HCT116 (cell line): Measurements from ENCODE around the gene CMA1. TPM values are rescaled to one million over a fixed set of nuclear protein-coding genes. Genes with fewer than 3 reads are reported as not detected.

Experiments
- ATAC-seq: fragments of 200-7000 bp; cut with Tn5 transposase; 2 replicates; pipeline ENCODE4 v1.9.1; 2020; ENCODE audit warnings: mild to moderate bottlenecking, moderate library complexity
- BruUV-seq: library from RNA; stranded (reverse); fragments of 400-500 nt; replicated peaks from 2 replicates; lab custom pipeline; 2021; lab: Mats Ljungman, UMichigan
- CTCF ChIA-PET: fragments of 300-600 bp; sonication (Branson Sonifier 250); formaldehyde crosslinking; loops from one replicate; lab custom pipeline; 2021; ENCODE audit warnings: antibody characterized with exemption; lab: Charles Lee
- POLR2A ChIA-PET: fragments of 300-600, 350-600 bp; sonication (Branson Sonifier 250); formaldehyde crosslinking; loops from one replicate; lab custom pipeline; 2021; ENCODE audit warnings: antibody characterized with exemption; lab: Charles Lee
- RAD21 ChIA-PET, 2 experiments: fragments of 300-600 bp; sonication (Branson Sonifier 250); formaldehyde crosslinking; loops; one replicate each; lab custom pipeline; 2023; ENCODE audit warnings: low total read pairs in 2 of 2; ENCODE audit not compliant: uncharacterized antibody in 2 of 2, unreplicated experiment in 2 of 2, low non-redundant PET in 1 of 2; lab: Charles Lee
- DNase-seq: peaks from one replicate; pipeline ENCODE4 v3.0.0-alpha.2; 2010; ENCODE audit warnings: low read depth, low spot score
- H2AFZ ChIP-seq: fragments of 200-600 bp; shearing (Covaris generic), sonication (generic); 2 replicates; pipeline ENCODE4 v1.6.1; 2017; ENCODE audit warnings: low read depth, mixed run types, mixed read lengths, antibody characterized with exemption, low read length; ENCODE audit not compliant: poor library complexity, severe bottlenecking
- H3K27ac ChIP-seq: 2 replicates; pipeline ENCODE4 v1.5.1; 2012; ENCODE audit warnings: low read depth, low read length
- H3K27me3 ChIP-seq: fragments of 200-600 bp; sonication (generic); 2 replicates; pipeline ENCODE4 v1.6.1; 2016; ENCODE audit warnings: mixed run types, low read length, mixed read lengths; ENCODE audit not compliant: insufficient read depth
- H3K36me3 ChIP-seq, 2 experiments: fragments of 200-500 bp in 1 of 2; fragments of 200-600 bp in 1 of 2; sonication (Bioruptor generic) in 1 of 2; sonication (generic) in 1 of 2; 2 replicates each; pipeline versions ENCODE4 v1.5.1 to v1.6.1; 2014 to 2016; ENCODE audit warnings: low read length in 2 of 2, inconsistent platforms in 1 of 2, mixed read lengths in 1 of 2, mixed run types in 1 of 2; ENCODE audit not compliant: insufficient read depth in 2 of 2, control insufficient read depth in 1 of 2
- H3K4me1 ChIP-seq, 2 experiments: fragments of 200-600 bp in 1 of 2; sonication (generic) in 1 of 2; 2 replicates each; pipeline versions ENCODE4 v1.5.1 to v1.6.1; 2012 to 2017; ENCODE audit warnings: low read length in 2 of 2, inconsistent platforms in 1 of 2, mild to moderate bottlenecking in 1 of 2, mixed read lengths in 1 of 2, mixed run types in 1 of 2, moderate library complexity in 1 of 2; ENCODE audit not compliant: insufficient read depth in 2 of 2, control insufficient read depth in 1 of 2
- H3K4me2 ChIP-seq: fragments of 200-600 bp; sonication (generic); 2 replicates; pipeline ENCODE4 v1.6.1; 2017; ENCODE audit warnings: mixed run types, low read length, mixed read lengths
- H3K4me3 ChIP-seq, 2 experiments: fragments of 200-600 bp in 1 of 2; sonication (generic) in 1 of 2; replicated peaks in 1 of 2; 2 replicates each; pipeline ENCODE4 v1.5.1; 2011 to 2016; ENCODE audit warnings: low read length in 2 of 2, control low read depth in 1 of 2, low read depth in 1 of 2, mild to moderate bottlenecking in 1 of 2, mixed read lengths in 1 of 2, mixed run types in 1 of 2
- H3K79me2 ChIP-seq: fragments of 200-600 bp; sonication (generic); 2 replicates; pipeline ENCODE4 v1.6.1; 2017; ENCODE audit warnings: mild to moderate bottlenecking, mixed run types, low read length, moderate library complexity, mixed read lengths; ENCODE audit not compliant: insufficient read depth
- H3K9ac ChIP-seq: fragments of 200-600 bp; sonication (generic); 2 replicates; pipeline ENCODE4 v1.6.1; 2016; ENCODE audit warnings: low read length, mixed read lengths
- H3K9me2 ChIP-seq: fragments of 200-600 bp; sonication (generic), shearing (Covaris generic); 2 replicates; pipeline ENCODE4 v1.6.1; 2017; ENCODE audit warnings: mixed run types, mild to moderate bottlenecking, moderate library complexity; ENCODE audit not compliant: insufficient read depth
- H3K9me3 ChIP-seq, 2 experiments: fragments of 200-500 bp in 1 of 2; fragments of 200-600 bp in 1 of 2; sonication (Bioruptor generic) in 1 of 2; sonication (generic) in 1 of 2; 2 replicates each; pipeline ENCODE4 v1.6.1; 2014 to 2017; ENCODE audit warnings: low read length in 2 of 2, mixed read lengths in 2 of 2, inconsistent platforms in 1 of 2, low read depth in 1 of 2, mild to moderate bottlenecking in 1 of 2, mixed run types in 1 of 2, moderate library complexity in 1 of 2; ENCODE audit not compliant: control insufficient read depth in 1 of 2, insufficient read depth in 1 of 2
- H4K20me1 ChIP-seq: fragments of 200-600 bp; sonication (generic), shearing (Covaris generic); 2 replicates; pipeline ENCODE4 v1.6.1; 2017; ENCODE audit warnings: mixed run types, mild to moderate bottlenecking, moderate library complexity; ENCODE audit not compliant: insufficient read depth
- CBX3 ChIP-seq: IDR thresholded peaks from 2 replicates; pipeline ENCODE4 v1.6.1; 2012; ENCODE audit warnings: low read depth
- CTCF ChIP-seq, 3 experiments: fragments of 200-600 bp in 1 of 3; sonication (generic) in 1 of 3; IDR thresholded peaks in 2 of 3; conservative IDR thresholded peaks in 1 of 3; 2 replicates each; pipeline ENCODE4 v1.5.1; 2012 to 2017; ENCODE audit warnings: low read depth in 2 of 3, low read length in 2 of 3, antibody characterized with exemption in 1 of 3, borderline replicate concordance in 1 of 3, control low read depth in 1 of 3, mild to moderate bottlenecking in 1 of 3, mixed read lengths in 1 of 3, mixed run types in 1 of 3, moderate library complexity in 1 of 3; ENCODE audit not compliant: insufficient read depth in 1 of 3
- EGR1 ChIP-seq: IDR thresholded peaks from 2 replicates; pipeline ENCODE4 v1.6.1; 2012; ENCODE audit warnings: low read depth
- ELF1 ChIP-seq: IDR thresholded peaks from 2 replicates; pipeline ENCODE4 v1.6.1; 2012; ENCODE audit warnings: low read depth, borderline replicate concordance
- MAX ChIP-seq: IDR thresholded peaks from 2 replicates; pipeline ENCODE4 v1.6.1; 2012
- POLR2AphosphoS5 ChIP-seq: IDR thresholded peaks from 2 replicates; pipeline ENCODE4 v1.6.1; 2011; ENCODE audit warnings: mild to moderate bottlenecking, low read depth, low read length, moderate library complexity
- RAD21 ChIP-seq: IDR thresholded peaks from 2 replicates; pipeline ENCODE4 v1.6.1; 2012; ENCODE audit warnings: low read depth, mild to moderate bottlenecking
- REST ChIP-seq: IDR thresholded peaks from 2 replicates; pipeline ENCODE4 v1.6.1; 2012; ENCODE audit warnings: low read depth
- SIN3A ChIP-seq: IDR thresholded peaks from 2 replicates; pipeline ENCODE4 v1.6.1; 2012; ENCODE audit warnings: low read depth
- SP1 ChIP-seq: IDR thresholded peaks from 2 replicates; pipeline ENCODE4 v1.6.1; 2012; ENCODE audit warnings: low read depth
- SRF ChIP-seq: IDR thresholded peaks from 2 replicates; pipeline ENCODE4 v1.6.1; 2012; ENCODE audit warnings: low read depth
- ZBTB33 ChIP-seq: IDR thresholded peaks from 2 replicates; pipeline ENCODE4 v1.6.1; 2011; ENCODE audit warnings: mild to moderate bottlenecking, low read length, moderate library complexity; ENCODE audit not compliant: insufficient replicate concordance; ENCODE audit errors: extremely low read depth
- ZNF274 ChIP-seq: fragments of 200-500 bp; sonication (Bioruptor generic); IDR thresholded peaks from 2 replicates; pipeline ENCODE4 v1.6.1; 2014; ENCODE audit warnings: mild to moderate bottlenecking, low read depth, low read length, inconsistent platforms
- intact Hi-C: fragments of 100-400 bp; cut with micrococcal nuclease; formaldehyde crosslinking; loops from 2 replicates; pipeline ENCODE4 v1.10.0; 2022
- total RNA-seq: library from RNA; stranded (reverse); gene quantifications from one replicate; pipeline ENCODE4 v1.2.1, GENCODE V29; 2021; ENCODE audit not compliant: unreplicated experiment

The CMA1 gene
- total RNA-seq, 1 experiment from 2014 or later, result not detected

- TF ChIP-seq CBX3 (no peak), POLR2AphosphoS5 (no peak)
- DNase-seq, result no peak
- ATAC-seq, result no peak
- Histone ChIP-seq H3K27me3 (no peaks in the 10 kb centered on the region), H3K27ac (no peak overlapping the region), H3K4me2 (no peak overlapping the region), H3K36me3 (no peaks in the 10 kb centered on the region), H3K4me3 (no peak overlapping the region), H4K20me1 (no peaks in the 10 kb centered on the region), H2AFZ (no peak overlapping the region), H3K4me1 (no peaks in the 10 kb centered on the region), H3K9ac (no peak overlapping the region), H3K79me2 (no peaks in the 10 kb centered on the region), H3K9me3 (no peaks in the 10 kb centered on the region), H3K9me2 (no peaks in the 10 kb centered on the region)
- ChIA-PET POLR2A (no interaction called here), RAD21 (no interaction called here), CTCF (no interaction called here)
- BruUV-seq, result no TSS peak
- intact Hi-C loops, result no loop called here
These were observed 42.3 kb downstream of the CMA1 start for GRCh38 chr14:24465805-24466204.

- ChIA-PET CTCF (no interaction called here), RAD21 (no interaction called here), POLR2A (no interaction called here)
- no peak overlapping the region for H3K9ac ChIP-seq
- H3K79me2 ChIP-seq, result no peaks in the 10 kb centered on the region
- H3K36me3 ChIP-seq, result no peaks in the 10 kb centered on the region
- intact Hi-C loops, result no loop called here
- H3K4me2 ChIP-seq, result no peak overlapping the region
- no peaks in the 10 kb centered on the region for H4K20me1 ChIP-seq
- H3K9me3 ChIP-seq, result no peaks in the 10 kb centered on the region
- H3K27ac ChIP-seq, result no peak overlapping the region
- no peaks in the 10 kb centered on the region for H3K9me2 ChIP-seq
- no peak overlapping the region for H3K4me3 ChIP-seq
- ATAC-seq (no peak), DNase-seq (no peak)
- no TSS peak for BruUV-seq
- H3K4me1 ChIP-seq, result no peaks in the 10 kb centered on the region
- H2AFZ ChIP-seq, result no peak overlapping the region
- no peaks in the 10 kb centered on the region for H3K27me3 ChIP-seq
- TF ChIP-seq REST (no peak), EGR1 (no peak), SIN3A (no peak), MAX (no peak), ELF1 (no peak), SRF (no peak), SP1 (no peak), ZNF274 (no peak), ZBTB33 (no peak), POLR2AphosphoS5 (no peak), RAD21 (no peak), CTCF (IDR thresholded peaks at IDR 0.05 in 2 of 3, conservative IDR thresholded peaks at IDR 0.05 in 1 of 3; ENCODE audit: borderline replicate concordance in 1 of 3, insufficient read depth in 1 of 3, low read depth in 2 of 3, low read length in 2 of 3) (no peak)
These were observed 42.7 kb downstream of the CMA1 start for GRCh38 chr14:24465368-24465767.
